C4-2B (cell line): ENCODE data around the gene CSNK1A1L.

Experiments
- CTCF ChIP-seq: fragments of 450-650 bp; conservative IDR thresholded peaks from 2 replicates; pipeline ENCODE4 v1.5.1; 2017; ENCODE audit warnings: mild to moderate bottlenecking
- ZFX ChIP-seq: fragments of 450-650 bp; IDR thresholded peaks from 2 replicates; pipeline ENCODE4 v1.6.1; 2017

GRCh38 chr13:37107456-37107855 is 2.0 kb upstream of the CSNK1A1L start:
- TF ChIP-seq CTCF (no peak), ZFX (no peak)
